Dermis blood vessel endothelial cell (primary cell): ENCODE measurements around the gene PSMF1. TPM values are rescaled to one million over a fixed set of nuclear protein-coding genes. Genes with fewer than 3 reads are reported as not detected.
"Not testable (repeated sequence)": the region's sequence is repeated elsewhere in the genome, so short reads cannot be mapped to it uniquely, and the experiment has no call there.

Source experiments
- DNase-seq: peaks from one replicate; pipeline ENCODE4 v3.0.0; 2010
- total RNA-seq: library from RNA; depleted of rRNA; stranded (reverse); fragments of >200 nt; gene quantifications from 2 replicates; pipeline ENCODE4 v1.2.3, GENCODE V29; 2014

PSMF1 gene
- total RNA-seq, 1 donor from 2014 or later: 32.7 TPM

GRCh38 chr20:1122388-1123315, 4.2 kb downstream of the PSMF1 start:
- peak; percentile 58 for DNase-seq

DNA sequence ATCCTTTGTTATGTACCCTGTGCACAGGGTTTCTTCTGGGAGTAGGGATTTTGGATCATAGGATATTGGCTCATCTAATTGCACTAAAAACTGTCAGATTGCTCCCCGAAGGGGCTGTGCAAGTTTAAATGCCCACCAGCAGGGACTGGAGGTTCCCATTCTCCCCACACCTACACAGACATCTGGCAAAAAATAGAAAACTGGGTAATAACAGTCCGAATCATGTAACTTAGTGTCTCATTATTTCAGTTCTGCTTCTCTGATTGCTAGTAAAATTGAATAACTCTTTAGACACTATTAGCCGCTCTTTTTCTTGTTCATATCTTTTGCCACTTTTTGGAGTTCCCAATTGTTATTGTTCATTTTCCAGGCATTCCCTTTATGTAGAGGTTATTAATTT, 5.3 kb downstream of the PSMF1 start:
- no peak for DNase-seq

DNA sequence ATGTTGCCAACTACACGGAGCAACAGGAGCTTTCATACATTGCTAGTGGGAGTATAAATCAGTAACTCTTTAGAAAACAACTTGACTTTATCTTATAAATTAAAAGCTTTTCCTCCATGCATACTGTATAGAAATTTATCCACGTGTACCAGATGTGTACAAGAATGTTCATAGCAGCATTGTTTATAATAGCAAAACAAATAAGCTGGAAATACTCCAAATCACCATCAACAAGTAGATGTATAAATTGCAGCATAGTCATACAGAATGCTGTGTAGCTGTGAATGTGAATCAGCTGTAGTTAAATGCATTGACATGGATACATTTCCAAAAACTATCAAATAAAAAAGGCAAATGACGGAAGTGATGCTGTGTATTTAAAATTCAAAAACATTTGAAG, 6.0 kb downstream of the PSMF1 start:
- DNase-seq: no peak

GRCh38 chr20:1125277-1125676, 6.9 kb downstream of the PSMF1 start:
- DNase-seq: no peak

DNA sequence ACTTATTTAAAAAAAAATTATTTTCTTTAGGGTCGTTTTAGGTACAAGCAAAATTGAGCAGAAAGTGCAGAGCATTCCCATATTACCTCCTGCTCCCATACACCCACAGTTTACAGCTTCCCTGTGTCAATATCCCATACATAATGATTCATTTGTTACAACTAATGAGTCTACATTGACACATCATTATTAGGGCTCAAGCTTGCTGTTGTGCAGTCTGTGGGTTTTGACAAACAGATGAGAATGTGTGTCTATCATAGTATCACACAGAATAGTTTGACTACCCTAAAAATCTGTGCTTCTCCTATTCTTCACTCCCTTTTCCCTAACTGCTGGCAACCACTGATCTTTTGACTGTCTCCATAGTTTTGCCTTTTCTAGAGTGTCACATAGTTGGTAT, 9.4 kb downstream of the PSMF1 start:
- no peak for DNase-seq

DNA sequence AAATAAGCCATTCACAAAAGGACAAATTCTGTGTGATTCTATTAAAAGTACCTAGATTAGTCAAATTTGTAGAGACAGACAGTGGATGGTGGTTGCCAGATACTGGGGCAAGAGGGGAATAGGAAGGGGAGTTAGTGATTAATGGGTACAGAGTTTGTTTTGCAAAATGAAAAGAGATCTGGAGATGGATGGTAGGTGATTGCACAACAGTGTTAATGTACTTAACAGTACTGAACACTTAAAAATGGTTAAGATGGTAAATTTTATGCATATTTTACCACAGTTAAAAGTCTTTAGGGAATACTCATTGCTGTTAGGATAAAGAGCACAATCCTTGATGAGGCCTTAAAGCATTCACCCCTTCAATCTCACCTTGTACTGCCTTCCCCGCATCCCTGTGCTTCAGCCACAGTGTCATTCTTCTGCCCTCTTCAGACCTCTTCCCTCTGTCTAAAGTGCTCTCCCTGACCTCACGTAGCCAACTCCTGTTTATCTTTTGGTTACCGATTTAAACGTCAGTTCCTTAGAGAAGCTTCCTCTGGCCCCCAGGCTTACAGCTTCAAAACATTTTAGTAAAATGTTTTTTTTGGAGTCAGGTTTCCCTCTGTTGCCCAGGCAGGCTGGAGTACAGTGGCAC, 11.8 kb downstream of the PSMF1 start:
- no peak for DNase-seq

DNA sequence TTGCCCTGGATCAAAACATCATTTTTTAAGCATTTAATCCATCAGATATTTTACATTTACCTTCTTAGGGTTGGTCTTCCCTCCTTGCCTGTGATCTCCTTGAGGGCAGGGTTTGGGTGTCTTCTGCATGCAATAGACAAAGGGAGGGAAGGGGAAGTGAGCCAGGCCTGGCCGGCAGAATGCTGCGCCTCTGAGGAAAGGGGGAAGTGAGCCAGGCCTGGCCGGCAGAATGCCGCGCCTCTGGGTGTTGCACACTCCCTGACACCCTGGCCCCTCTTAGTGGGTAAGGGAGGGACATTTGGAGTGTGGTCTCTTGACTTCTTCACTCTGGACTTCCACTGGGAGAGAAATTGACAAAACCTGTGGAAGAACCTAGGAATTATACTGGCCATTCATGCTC, 12.4 kb downstream of the PSMF1 start:
- no peak for DNase-seq

DNA sequence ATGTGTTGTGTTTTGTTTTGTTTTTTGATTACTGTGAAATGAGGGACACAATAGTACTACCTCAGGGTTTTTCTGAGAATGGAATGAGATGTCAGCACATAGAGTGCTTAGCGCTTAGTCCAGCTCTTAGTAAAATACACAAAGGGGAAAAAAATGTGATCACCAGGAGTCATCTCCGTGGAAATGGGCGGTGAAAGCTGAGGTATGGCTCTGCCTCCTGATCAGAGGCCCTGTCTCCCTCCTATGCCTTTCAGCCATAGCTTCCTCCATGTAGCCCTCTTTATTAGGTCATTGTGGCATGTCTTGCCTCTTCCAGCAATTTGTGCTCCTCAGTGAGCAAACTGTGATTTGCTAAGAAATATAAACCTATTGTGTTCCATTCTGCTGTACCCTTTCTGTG, 13.0 kb downstream of the PSMF1 start:
- DNase-seq: no peak

DNA sequence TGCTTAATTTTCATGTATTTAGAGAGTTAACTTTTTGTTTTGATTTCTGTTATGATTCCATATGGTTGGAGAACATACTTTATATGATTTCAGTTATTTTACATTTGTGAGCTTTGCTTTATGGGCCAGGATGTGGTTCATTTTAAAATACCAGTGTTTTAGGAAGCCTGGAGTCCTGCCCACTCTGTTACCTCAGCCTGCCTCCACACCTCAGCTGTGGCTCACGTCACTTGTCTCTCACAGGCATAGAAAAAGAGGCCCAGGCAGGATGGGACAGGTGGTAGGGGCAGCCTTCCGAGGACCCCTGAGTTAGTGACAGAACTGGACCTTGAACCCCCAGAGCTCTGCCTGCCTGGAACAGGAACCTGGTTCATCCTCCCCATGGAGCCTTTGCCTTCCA, 16.0 kb downstream of the PSMF1 start:
- no peak for DNase-seq

GRCh38 chr20:1134836-1135235, 16.4 kb downstream of the PSMF1 start:
- DNase-seq: no peak

DNA sequence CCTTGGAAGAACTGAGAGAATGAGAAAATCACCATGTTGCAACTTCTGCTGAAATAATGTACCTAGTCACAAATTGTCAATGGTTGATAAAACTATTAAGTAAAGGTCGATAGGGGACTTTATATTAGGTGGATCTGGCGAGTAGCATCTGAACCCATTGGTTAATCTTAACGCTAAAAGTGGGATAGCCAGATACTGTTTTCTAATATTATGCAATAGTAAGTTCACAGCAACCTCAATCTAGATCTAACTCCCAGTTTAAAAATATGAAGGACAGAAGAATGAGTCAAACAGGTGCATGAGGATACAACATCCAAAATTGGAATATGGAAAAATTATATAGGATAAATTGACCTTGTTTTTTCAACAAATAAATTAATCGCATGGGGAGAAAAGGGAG, 18.8 kb downstream of the PSMF1 start:
- no peak for DNase-seq

- DNase-seq: no peak
Measured at GRCh38 chr20:1144401-1145172, 26.2 kb downstream of the PSMF1 start.

DNA sequence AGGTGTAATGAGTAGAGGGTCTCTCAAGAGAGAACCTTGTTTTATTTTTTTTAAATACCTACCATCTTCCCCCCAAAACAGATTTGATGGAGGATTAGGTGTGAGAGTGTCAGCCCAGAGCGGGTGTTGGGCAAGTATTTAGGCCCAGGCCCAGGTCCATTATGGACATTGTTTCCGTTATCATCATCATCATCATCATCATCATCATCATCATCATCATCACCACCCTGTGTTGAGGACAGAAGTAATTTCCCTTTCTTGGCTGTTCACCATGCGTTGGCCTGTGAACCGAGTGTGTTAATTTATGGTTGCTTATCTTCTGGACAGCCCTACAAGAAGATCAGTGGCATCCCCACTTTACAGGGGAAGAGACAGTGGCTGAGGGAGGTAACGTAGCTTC, 28.6 kb downstream of the PSMF1 start:
- DNase-seq: no peak

DNA sequence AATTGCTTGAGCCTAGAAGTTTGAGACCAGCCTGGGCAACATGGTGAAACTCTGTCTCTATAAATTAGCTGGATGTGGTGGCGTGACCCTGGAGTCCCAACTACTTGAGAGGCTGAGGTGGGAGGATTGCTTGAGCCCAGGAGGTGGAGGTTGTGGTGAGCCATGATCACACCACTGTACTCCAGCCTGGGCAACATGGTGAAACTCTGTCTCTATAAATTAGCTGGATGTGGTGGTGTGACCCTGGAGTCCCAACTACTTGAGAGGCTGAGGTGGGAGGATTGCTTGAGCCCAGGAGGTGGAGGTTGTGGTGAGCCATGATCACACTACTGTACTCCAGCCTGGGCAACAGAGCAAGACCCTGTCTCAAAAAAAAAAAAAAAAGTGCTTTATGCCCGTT, 31.4 kb downstream of the PSMF1 start:
- DNase-seq: not testable (repeated sequence)

DNA sequence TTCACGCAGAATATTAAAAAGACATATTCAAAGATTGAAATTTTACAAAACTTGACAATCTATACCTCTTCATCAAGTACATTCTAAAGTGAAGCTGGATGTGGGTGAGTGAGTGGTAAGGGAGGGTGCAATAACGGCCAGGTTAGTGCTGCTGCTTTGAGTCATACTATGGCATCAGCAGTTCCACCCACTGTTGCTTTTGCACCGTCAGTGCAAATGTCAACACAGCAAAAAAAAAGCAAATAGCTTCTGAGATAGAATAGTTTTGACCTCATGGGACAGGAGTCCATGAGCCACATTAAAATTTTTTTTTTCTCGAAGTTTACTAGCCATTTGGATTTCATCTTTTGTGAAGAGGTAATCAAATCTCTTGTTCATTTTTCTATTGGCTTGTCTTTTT, 31.8 kb downstream of the PSMF1 start:
- no peak for DNase-seq

GRCh38 chr20:1150968-1151367, 32.6 kb downstream of the PSMF1 start:
- DNase-seq: no peak

GRCh38 chr20:1154226-1154625, 35.8 kb downstream of the PSMF1 start:
- DNase-seq: no peak

- DNase-seq: no peak
Measured at GRCh38 chr20:1154691-1155090, 36.3 kb downstream of the PSMF1 start.

DNA sequence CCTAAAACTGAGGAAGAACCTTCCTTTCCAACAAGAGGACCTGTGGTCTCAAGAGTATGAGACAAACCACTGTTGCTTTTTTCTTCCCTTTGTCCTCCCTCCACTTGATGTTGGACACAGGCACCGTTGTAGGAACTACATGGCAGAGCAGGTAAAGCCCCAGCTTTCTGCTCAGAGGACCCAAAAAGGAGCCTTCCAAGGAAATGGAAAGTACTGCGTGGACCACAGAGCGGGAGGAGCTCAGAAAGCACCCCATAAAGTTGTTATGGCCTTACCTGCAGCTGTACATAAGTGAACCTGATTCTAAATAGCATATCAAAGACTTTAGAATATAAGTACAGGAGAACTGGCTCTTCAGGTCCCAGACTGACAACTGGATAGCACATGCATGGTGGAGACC, 36.9 kb downstream of the PSMF1 start:
- no peak for DNase-seq

- no peak for DNase-seq
Measured at GRCh38 chr20:1160496-1160895, 42.1 kb downstream of the PSMF1 start.

GRCh38 chr20:1160991-1161390, 42.6 kb downstream of the PSMF1 start:
- no peak for DNase-seq

DNA sequence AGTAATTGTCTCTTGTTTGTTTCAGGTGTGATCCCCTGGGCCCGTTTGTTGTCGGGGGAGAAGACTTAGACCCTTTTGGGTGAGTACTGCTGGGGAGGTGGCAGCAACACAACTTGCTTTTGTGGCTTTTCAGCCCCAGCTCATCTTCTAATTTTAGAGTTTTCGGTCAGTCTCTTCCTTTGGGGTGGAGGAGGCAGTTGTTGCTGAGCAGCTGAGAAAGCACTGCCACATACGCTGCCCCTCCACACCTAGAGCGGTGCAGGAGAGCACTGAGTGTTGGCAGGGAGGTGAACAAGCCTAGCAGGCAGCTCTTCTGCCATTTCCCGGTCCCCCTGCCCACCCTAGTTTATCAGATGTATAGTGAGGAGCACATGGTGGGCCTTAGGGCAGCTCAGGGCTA, 44.7 kb downstream of the PSMF1 start:
- no peak for DNase-seq

GRCh38 chr20:1163653-1164052, 45.3 kb downstream of the PSMF1 start:
- DNase-seq: no peak

GRCh38 chr20:1164871-1165270, 46.5 kb downstream of the PSMF1 start:
- no peak for DNase-seq
